SJSA1 (cell line): Measurements from ENCODE around the gene SCLY. TPM values are rescaled to one million over a fixed set of nuclear protein-coding genes. Genes with fewer than 3 reads are reported as not detected.
"Not testable (repeated sequence)": the region's sequence is repeated elsewhere in the genome, so short reads cannot be mapped to it uniquely, and the experiment has no call there.

Experiments
- DNase-seq, 2 experiments: peaks; one replicate each; pipeline ENCODE4 v3.0.0-alpha.2; 2015 to 2020; ENCODE audit warnings: low spot score in 2 of 2, low read depth in 1 of 2
- H3K27ac ChIP-seq: fragments of 250-450 bp; sonication (Bioruptor Pico); 2 replicates; pipeline ENCODE4 v1.5.1; 2020; ENCODE audit warnings: mild to moderate bottlenecking, moderate library complexity
- H3K27me3 ChIP-seq: fragments of 250-450 bp; sonication (Bioruptor Pico); replicated peaks from 2 replicates; pipeline ENCODE4 v1.5.1; 2020; ENCODE audit warnings: mild to moderate bottlenecking, moderate library complexity
- H3K36me3 ChIP-seq: fragments of 250-450 bp; sonication (Bioruptor Pico); 2 replicates; pipeline ENCODE4 v1.5.1; 2020; ENCODE audit warnings: mild to moderate bottlenecking
- H3K4me1 ChIP-seq: fragments of 250-450 bp; sonication (Bioruptor Pico); replicated peaks from 2 replicates; pipeline ENCODE4 v1.6.1; 2021; ENCODE audit warnings: mild to moderate bottlenecking
- H3K4me3 ChIP-seq: fragments of 250-450 bp; sonication (Bioruptor Pico); 2 replicates; pipeline ENCODE4 v1.5.1; 2020; ENCODE audit warnings: mild to moderate bottlenecking
- H3K9me3 ChIP-seq: fragments of 250-450 bp; sonication (Bioruptor Pico); replicated peaks from 2 replicates; pipeline ENCODE4 v1.5.1; 2020; ENCODE audit warnings: mild to moderate bottlenecking
- total RNA-seq: library from RNA; depleted of rRNA; stranded (reverse); fragments of >200 nt; shearing (Covaris generic); gene quantifications from 2 replicates; pipeline ENCODE4 v1.2.3, GENCODE V29; 2014

The SCLY gene
- total RNA-seq, 1 experiment from 2014 or later = 38.1 TPM

DNA sequence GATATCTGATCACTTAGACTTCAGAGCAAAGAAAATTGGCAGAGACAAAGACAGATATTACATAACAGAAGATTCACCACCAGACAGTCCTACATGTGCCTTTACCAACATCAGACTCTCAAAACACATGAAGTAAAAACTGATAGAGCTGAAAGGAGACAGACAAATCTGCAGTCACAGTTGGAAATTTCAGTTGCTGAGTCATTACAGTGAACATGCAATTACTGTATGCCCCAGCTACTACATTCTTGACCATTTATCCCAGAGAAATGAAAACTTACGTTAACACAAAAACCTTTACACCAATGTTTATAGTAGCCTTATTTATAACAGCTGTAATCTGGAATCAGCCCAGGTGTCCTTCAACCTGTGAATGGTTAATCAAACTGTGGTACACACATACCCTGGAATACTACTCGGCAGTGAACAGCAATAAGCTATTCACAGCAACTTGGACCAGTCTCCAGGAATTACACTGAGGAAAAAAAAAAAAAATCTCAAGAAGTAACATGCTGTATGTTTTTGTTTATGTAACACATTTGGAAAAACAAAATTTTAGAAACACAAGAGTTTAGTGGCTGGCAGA is 7.5 kb upstream of the SCLY start:
- no peaks in the 10 kb centered on the region for H3K36me3 ChIP-seq

DNA sequence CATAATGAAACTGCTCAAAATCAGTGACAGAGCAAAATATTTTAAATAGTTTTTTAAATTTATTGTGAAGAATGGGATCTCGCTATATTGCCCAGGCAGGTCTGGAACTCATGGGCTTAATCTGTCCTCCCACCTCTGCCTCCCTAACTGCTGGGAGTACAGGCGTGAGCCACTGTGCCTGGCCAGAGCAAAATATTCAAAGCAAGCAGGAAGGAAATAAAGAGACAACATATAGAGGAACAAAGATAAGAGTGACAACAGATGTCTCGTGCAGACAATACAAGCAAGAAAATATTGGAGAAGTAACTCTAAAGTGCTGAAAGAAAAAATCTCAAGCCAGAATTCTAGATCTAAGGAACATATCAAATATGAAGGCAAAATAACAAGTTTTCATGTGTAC is 5.0 kb upstream of the SCLY start:
- H3K9me3 ChIP-seq = no peaks in the 10 kb centered on the region
- no peak overlapping the region for H3K4me3 ChIP-seq
- H3K4me1 ChIP-seq = peaks cover 12% of the 10 kb centered on the region; the same call in 1 of the 2 replicates
- no peak overlapping the region for H3K27ac ChIP-seq
- no peak for DNase-seq
- H3K27me3 ChIP-seq = no peaks in the 10 kb centered on the region
- 0 out of 2 replicates have a peak, but pooled peaks cover 3% of the 10 kb centered on the region for H3K36me3 ChIP-seq

More for the DNA sequence above, 7.5 kb upstream of the SCLY start:
- peak in 1 of 2 experiments; percentile 15 for DNase-seq
- Histone ChIP-seq H3K27me3 (no peaks in the 10 kb centered on the region), H3K9me3 (no peaks in the 10 kb centered on the region), H3K4me3 (no peak overlapping the region), H3K4me1 (peaks cover 4% of the 10 kb centered on the region; the same call in 1 of the 2 replicates), H3K27ac (no peak overlapping the region)

DNA sequence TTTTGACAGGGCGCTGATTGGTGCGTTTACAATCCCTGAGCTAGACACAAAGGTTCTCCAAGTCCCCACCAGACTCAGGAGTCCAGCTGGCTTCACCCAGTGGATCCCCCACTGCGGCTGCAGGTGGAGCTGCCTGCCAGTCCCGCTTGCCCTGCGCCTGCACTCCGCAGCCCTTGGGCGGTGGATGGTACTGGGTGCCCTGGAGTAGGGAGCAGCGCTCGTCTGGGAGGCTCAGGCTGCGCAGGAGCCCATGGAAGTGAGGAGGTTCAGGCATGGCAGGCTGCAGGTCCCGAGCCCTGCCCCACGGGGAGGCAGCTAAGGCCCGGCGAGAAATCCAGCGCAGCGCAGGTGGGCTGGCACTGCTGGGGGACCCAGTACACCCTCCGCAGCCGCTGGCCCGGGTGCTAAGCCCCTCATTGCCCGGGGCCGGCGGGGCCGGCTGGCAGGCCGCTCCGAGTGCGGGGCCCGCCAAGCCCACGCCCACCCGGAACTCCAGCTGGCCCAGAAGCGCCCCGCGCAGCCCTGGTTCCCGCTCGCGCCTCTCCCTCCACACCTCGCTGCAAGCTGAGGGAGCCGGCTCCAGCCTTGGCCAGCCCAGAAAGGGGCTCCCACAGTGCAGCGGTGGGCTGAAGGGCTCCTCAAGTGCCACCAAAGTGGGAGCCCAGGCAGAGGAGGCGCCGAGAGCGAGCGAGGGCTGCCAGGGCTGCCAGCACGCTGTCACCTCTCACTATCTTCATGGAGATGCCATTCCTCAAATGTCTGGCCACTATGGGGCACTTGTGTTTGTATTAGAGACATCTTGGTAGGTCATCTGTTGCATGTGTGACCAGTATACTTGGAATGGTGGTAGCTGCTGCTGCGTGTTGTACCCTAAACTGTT is 2.9 kb upstream of the SCLY start:
- DNase-seq, H3K4me3 ChIP-seq, H3K36me3 ChIP-seq, H3K9me3 ChIP-seq, H3K27ac ChIP-seq, H3K27me3 ChIP-seq: not testable (repeated sequence)
- H3K4me1 ChIP-seq = peaks cover 20% of the 10 kb centered on the region

DNA sequence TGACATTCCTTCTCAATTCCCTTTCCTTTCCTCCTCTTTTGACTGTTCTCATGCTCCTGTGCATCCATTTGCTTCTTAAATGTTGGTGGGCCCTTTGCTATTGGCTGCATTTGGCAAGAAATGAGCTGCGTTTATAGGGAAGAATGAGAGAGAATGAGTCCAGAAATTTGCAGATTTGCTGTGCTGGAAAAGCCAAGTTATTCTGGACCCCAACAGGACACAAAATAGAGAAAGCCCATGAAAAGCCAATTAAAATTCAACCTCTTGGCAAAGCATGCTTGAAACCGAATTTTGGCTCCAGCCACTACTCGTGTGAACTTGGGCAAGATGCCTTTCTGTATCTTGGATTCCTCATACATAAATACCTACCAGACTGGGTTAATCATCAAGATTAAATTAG is 1.3 kb upstream of the SCLY start:
- H3K4me3 ChIP-seq = no peak overlapping the region
- peaks cover 8% of the 10 kb centered on the region for H3K36me3 ChIP-seq
- no peak for DNase-seq
- no peaks in the 10 kb centered on the region for H3K9me3 ChIP-seq
- H3K27me3 ChIP-seq = no peaks in the 10 kb centered on the region
- H3K4me1 ChIP-seq = peaks cover 16% of the 10 kb centered on the region
- no peak overlapping the region for H3K27ac ChIP-seq

DNA sequence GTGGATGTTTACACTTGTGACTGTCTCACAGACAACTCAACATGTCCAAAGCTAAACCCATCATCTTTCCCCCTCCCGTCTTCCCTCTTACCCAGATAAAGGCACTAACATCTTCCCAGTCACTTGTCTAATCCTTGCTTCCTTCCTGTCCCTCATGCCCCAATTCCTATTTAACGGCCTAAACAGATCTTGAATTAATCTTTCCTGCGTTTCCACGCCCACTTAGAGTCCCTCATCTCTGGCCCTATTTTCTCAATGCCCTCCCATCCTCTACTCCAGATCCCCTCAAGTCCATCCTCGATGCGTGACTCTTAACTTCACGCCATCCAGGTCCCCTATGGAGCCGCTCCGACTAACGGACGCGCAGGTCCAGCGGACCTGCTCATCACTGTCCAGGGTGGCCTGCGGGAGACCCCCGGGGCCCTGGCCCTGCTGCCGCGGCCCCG is 682 bp upstream of the SCLY start:
- peaks cover 16% of the 10 kb centered on the region for H3K4me1 ChIP-seq
- peaks cover 15% of the 10 kb centered on the region for H3K36me3 ChIP-seq
- H3K4me3 ChIP-seq = peak overlapping the region; percentile 68
- no peak for DNase-seq
- no peaks in the 10 kb centered on the region for H3K9me3 ChIP-seq
- H3K27me3 ChIP-seq = no peaks in the 10 kb centered on the region
- peak overlapping the region; percentile 67 for H3K27ac ChIP-seq

DNA sequence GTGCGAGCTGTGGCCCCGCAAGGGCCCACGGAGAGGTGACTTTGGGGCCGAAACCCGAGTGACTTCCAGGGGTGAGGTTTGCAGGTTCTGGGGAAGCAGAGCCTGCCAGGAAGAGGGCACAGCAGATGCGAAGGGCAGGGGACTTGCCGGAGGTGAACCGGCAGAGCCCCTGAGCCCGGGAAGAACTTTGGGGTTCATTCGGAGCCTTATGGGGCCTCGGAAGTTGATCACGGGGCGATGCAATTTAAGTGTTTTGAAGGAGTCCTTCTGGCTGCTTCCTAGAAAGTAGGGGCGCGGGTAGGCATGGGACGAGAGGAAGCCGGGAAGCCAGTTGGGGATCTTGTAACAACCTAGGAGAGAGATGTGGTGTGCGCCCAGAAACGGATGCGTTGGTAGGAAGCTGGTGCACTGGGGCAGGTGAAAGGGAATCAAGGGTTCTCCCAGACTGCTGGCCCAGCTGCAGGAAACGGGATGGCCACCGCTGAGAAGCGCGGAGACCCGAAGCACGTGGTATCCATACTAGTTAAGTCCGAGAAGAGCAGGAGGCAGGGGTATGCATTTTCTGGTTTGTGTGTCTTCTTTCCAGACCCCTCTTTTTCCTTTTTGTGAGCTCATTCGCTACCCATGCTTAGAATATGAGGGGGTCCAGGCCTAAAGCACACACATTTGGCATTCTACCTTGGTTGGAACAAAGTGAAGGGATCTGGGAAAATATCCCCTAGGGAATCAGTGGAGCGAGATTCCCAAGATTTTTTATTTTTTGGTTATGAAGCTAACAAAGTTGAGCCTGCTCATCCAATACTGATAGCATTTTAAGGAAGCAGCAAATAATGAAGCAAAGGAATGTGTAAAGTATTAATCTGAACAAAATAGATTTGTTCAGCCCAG is 758 bp downstream of the SCLY start:
- no peak for DNase-seq
- peak overlapping the region; percentile 68 for H3K4me3 ChIP-seq
- peaks cover 16% of the 10 kb centered on the region for H3K4me1 ChIP-seq
- H3K27ac ChIP-seq = no peak overlapping the region
- no peaks in the 10 kb centered on the region for H3K9me3 ChIP-seq
- H3K27me3 ChIP-seq = no peaks in the 10 kb centered on the region
- peaks cover 26% of the 10 kb centered on the region for H3K36me3 ChIP-seq

DNA sequence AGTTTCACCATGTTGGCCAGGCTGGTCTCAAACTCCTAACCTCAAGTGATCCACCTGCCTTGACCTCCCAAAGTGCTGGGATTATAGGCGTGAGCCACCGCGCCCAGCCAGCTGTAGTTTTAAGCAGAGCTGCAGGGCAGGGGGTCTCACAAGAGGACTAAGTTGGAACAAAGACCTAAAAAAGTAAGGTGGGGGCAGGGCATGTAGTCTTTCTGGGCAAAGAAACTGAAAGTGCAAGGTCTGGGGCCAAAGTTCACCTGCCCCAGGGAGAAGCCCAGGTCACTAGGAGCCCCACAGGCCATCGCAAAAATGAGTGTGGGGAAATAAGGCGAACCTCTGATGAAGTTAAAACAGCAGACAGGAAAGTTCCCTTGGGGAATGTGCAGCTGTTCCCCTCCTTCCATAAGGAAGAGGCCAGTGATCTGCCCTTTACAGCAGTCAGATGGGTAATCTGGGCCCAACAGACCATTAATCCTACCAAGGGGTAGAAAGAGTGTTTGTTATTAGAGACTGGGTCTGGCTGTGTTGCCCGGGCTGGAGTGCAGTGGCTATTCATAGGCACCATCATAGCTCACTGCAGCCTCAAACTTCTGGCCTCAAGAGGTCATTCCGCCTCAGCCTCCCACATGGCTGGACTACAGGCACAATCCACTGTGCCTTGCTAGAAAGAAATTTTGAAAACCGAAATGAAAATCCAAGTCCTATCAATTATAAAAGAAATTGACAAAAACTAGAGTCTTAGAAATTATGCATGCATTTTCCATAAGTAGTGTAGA is 2.8 kb downstream of the SCLY start:
- H3K4me3 ChIP-seq = no peak overlapping the region
- H3K9me3 ChIP-seq = no peaks in the 10 kb centered on the region
- no peak for DNase-seq
- no peaks in the 10 kb centered on the region for H3K27me3 ChIP-seq
- no peak overlapping the region for H3K27ac ChIP-seq
- peaks cover 36% of the 10 kb centered on the region for H3K36me3 ChIP-seq
- H3K4me1 ChIP-seq = peaks cover 16% of the 10 kb centered on the region

DNA sequence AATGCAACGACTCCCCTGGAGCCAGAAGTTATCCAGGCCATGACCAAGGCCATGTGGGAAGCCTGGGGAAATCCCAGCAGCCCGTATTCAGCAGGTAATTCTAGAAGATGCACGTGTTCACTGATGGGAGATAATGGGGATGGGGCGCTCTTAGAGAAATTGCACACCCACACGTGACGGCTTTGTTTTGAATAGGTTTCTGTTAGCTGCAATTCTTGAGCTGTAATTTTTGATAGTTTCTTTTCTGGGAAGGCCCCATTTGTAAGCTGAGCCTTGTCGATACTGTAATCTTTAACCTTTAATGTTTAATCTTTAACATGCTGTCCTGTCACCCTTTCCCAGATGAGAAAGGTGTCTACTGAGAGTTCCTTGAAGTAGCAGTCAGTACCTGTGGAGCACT is 3.6 kb downstream of the SCLY start:
- H3K36me3 ChIP-seq = peaks cover 41% of the 10 kb centered on the region
- DNase-seq = no peak
- no peak overlapping the region for H3K27ac ChIP-seq
- peaks cover 15% of the 10 kb centered on the region for H3K4me1 ChIP-seq
- no peak overlapping the region for H3K4me3 ChIP-seq
- H3K9me3 ChIP-seq = no peaks in the 10 kb centered on the region
- no peaks in the 10 kb centered on the region for H3K27me3 ChIP-seq

DNA sequence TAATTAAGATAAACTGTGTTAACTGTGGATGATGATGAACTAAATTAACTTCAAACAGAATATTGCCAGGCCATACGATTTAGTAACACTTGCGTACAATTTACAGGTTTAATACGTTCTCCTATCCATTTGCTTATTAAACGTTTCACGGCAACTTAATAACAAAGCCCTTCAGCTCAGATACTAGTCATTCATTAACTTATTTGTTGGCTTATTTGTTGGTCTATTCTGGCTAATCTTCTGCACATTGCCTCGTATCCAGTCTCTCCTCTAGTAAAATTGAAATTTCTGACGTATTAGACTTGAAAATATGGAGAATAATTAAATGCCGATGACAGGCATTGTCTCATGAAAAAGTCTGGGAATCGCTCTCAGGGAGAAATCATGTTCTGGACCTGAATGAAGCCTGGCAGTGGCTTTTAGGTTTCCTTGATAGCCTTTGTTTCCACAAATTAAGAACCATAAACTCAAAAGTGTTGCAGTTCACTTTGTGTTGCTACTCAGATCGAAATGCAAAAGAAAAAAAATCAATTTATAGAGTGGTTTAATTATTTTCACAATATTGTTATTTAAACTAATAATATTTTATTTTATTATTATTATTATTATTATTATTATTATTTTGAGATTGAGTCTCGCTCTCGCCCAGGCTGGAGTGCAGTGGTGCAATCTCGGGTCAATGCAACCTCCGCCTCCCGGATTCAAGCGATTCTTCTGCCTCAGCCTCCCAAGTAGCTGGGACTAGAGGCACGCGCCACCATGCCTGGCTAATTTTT is 4.5 kb downstream of the SCLY start:
- Histone ChIP-seq H3K27me3 (no peaks in the 10 kb centered on the region), H3K4me1 (peaks cover 8% of the 10 kb centered on the region), H3K27ac (no peak overlapping the region), H3K4me3 (no peak overlapping the region), H3K36me3 (peaks cover 48% of the 10 kb centered on the region), H3K9me3 (no peaks in the 10 kb centered on the region)
- no peak for DNase-seq

DNA sequence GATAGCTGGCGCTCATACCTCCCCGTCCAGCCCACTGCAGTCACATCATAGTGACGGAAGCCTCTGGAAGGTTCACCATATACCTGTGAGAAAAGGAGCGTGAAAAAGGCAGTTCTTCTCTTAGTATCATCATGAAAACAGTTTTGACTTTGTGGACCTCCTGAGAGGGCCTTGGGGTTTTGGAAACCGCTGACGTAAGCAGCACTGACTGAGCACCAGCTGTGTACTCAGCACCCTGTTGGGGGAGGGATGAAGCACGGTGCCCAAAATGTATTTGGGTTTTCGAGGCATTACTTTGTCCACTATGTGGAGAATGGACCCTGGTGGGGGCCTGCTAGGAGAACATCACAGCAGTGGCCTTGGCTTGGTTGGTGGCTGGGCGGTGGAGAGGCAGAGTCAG is 5.4 kb downstream of the SCLY start:
- H3K27ac ChIP-seq = no peak overlapping the region
- H3K4me1 ChIP-seq = peaks cover 8% of the 10 kb centered on the region
- H3K36me3 ChIP-seq = peaks cover 43% of the 10 kb centered on the region
- H3K4me3 ChIP-seq = no peak overlapping the region
- no peaks in the 10 kb centered on the region for H3K9me3 ChIP-seq
- no peak for DNase-seq
- no peaks in the 10 kb centered on the region for H3K27me3 ChIP-seq

DNA sequence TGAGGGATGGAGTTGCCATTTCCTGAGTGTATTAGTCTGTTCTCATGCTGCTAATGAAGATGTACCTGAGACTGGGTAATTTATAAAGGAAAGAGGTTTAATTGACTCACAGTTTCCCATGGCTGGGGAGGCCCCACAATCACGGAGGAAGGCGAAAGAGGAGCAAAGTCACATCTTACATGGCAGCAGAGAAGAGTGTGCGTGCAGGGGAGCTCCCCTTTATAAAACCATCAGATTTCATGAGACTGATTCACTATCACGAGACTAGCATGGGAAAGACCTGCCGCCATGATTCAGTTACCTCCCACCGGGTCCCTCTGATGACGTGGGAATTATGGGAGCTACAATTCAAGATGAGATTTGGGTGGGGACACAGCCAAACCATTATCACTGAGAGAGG is 5.9 kb downstream of the SCLY start:
- not testable (repeated sequence) for H3K27ac ChIP-seq, H3K27me3 ChIP-seq, H3K9me3 ChIP-seq, H3K4me1 ChIP-seq, DNase-seq, H3K4me3 ChIP-seq
- peaks cover 43% of the 10 kb centered on the region for H3K36me3 ChIP-seq

DNA sequence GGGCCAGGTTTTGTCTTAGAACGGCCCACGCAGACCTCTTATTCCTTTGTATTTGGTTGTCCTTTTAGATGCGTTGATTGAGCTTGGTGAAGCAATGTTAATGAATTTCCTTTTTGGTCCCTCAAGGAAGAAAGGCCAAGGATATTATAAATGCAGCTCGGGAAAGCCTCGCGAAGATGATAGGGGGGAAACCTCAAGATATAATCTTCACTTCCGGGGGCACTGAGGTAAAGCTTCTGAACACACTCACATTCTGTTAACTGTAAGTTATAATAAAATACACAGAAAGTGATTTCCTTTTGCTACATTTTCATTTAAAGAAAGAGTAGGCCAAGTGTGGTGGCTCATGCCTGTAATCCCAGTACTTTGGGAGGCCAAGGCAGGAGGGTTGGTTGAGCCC is 7.1 kb downstream of the SCLY start:
- Histone ChIP-seq H3K27me3 (no peaks in the 10 kb centered on the region), H3K36me3 (peaks cover 43% of the 10 kb centered on the region), H3K27ac (no peak overlapping the region), H3K9me3 (no peaks in the 10 kb centered on the region), H3K4me3 (no peak overlapping the region), H3K4me1 (no peaks in the 10 kb centered on the region; the same call in 1 of the 2 replicates)
- no peak for DNase-seq
